Esophagus muscularis mucosa (tissue), 4 donors: ENCODE results near the gene CNIH2. TPM values are rescaled to one million over a fixed set of nuclear protein-coding genes. Genes with fewer than 3 reads are reported as not detected.

ENCODE experiments used
- DNase-seq: peaks from one replicate; pipeline ENCODE4 v3.0.0-alpha.2; 2017; ENCODE audit errors: extremely low spot score
- H3K27ac ChIP-seq, 4 donors: fragments of 200-600 bp; sonication (generic); replicated peaks in 1 of 4; 1 replicate in 3 of 4; 2 replicates in 1 of 4; pipeline ENCODE4 v1.5.1; 2016 to 2019; ENCODE audit warnings: mild to moderate bottlenecking in 1 of 4
- H3K27me3 ChIP-seq, 4 donors: fragments of 200-600 bp; sonication (generic); one replicate each; pipeline versions ENCODE4 v1.5.1 to v1.6.0; 2016 to 2019
- H3K36me3 ChIP-seq, 4 donors: fragments of 200-600 bp; sonication (generic); one replicate each; pipeline ENCODE4 v1.5.1; 2016 to 2019
- H3K4me1 ChIP-seq, 4 donors: fragments of 200-600 bp; sonication (generic); one replicate each; pipeline ENCODE4 v1.5.1; 2016 to 2019
- H3K4me3 ChIP-seq, 4 donors: fragments of 200-600 bp; sonication (generic); 1 replicate in 2 of 4; 2 replicates in 2 of 4; pipeline ENCODE4 v1.5.1; 2016 to 2019; ENCODE audit warnings: mild to moderate bottlenecking in 4 of 4, moderate library complexity in 1 of 4
- H3K9me3 ChIP-seq, 4 donors: fragments of 200-600 bp; sonication (generic); 1 replicate in 3 of 4; 2 replicates in 1 of 4; pipeline ENCODE4 v1.5.1; 2016 to 2019
- CTCF ChIP-seq, 3 experiments: fragments of 200-600 bp in 2 of 3; fragments of 450-650 bp in 1 of 3; sonication (generic) in 2 of 3; IDR thresholded peaks; one replicate each; pipeline ENCODE4 v1.5.1; 2017 to 2019; ENCODE audit warnings: antibody characterized with exemption in 3 of 3, mild to moderate bottlenecking in 2 of 3, moderate library complexity in 1 of 3
- EP300 ChIP-seq: sonication (generic); formaldehyde crosslinking; IDR thresholded peaks from one replicate; pipeline ENCODE4 v1.6.1; 2017; ENCODE audit warnings: antibody characterized with exemption
- POLR2A ChIP-seq: fragments of 450-650 bp; IDR thresholded peaks from one replicate; pipeline ENCODE4 v1.6.1; 2017; ENCODE audit warnings: antibody characterized with exemption, moderate library complexity, mild to moderate bottlenecking, low read depth
- POLR2AphosphoS5 ChIP-seq, 2 donors: sonication (generic); formaldehyde crosslinking; IDR thresholded peaks; one replicate each; pipeline ENCODE4 v1.6.1; 2017; ENCODE audit warnings: antibody characterized with exemption in 2 of 2
- WGBS: methylation state at CpG from one replicate; pipeline ENCODE4 v1.1.5; 2018; 5-methylcytosine and 5-hydroxymethylcytosine counted together
- intact Hi-C: fragments of 100-400 bp; cut with DNase I; formaldehyde crosslinking; loops from one replicate; pipeline ENCODE4 v1.15.1; 2023
- total RNA-seq, 4 donors: library from RNA; depleted of rRNA; stranded (reverse); fragments of >200 nt; gene quantifications; one replicate each; pipeline versions ENCODE4 v1.1.0 to v1.2.1, GENCODE V29; 2016

Gene CNIH2
- total RNA-seq, 4 donors from 2014 or later: 0.40 TPM; not detected in 3

DNA sequence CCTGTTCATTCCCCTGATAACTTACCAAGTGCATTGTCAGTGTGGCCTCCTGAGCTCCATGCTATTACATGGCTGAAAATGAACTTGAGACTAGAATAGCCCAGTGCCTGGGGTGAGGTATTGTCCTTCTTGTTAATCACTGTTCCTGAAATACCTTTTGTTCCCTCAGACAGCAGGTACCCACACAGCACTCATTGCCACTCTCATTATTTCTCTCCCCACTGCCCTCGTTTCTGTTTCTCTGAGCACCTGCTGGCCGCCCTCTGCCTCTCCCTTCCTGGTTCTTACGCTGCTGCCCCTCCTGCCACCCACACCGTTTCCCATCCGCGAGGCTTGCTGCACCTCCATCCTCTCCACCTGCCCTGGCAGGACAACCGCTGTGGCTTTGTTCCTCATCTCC, 46.4 kb upstream of the CNIH2 start:
- intact Hi-C loops: no loop called here
- peaks cover 44 to 89% (median 84%) of the 10 kb centered on the region in 4 donors for H3K36me3 ChIP-seq
- TF ChIP-seq CTCF (IDR thresholded peaks at IDR 0.05): no peak
- TF ChIP-seq EP300: no peak
- no peak for TF ChIP-seq POLR2A
- no peak for TF ChIP-seq POLR2AphosphoS5 (IDR thresholded peaks at IDR 0.05)

GRCh38 chr11:66232769-66233168, 45.2 kb upstream of the CNIH2 start:
- Histone ChIP-seq H3K27me3 (no peaks in the 10 kb centered on the region), H3K27ac (no peak overlapping the region), H3K36me3 (peaks cover 45 to 96% (median 88%) of the 10 kb centered on the region in 4 donors), H3K4me1 (no peaks in the 10 kb centered on the region), H3K9me3 (no peaks in the 10 kb centered on the region), H3K4me3 (no peak overlapping the region)
- WGBS: 79% methylated on average over 6 of the region's 11 CpGs
- no peak for DNase-seq
- no peak for TF ChIP-seq EP300
- no peak for TF ChIP-seq POLR2A
- no peak for TF ChIP-seq POLR2AphosphoS5 (IDR thresholded peaks at IDR 0.05)
- no peak for TF ChIP-seq CTCF (IDR thresholded peaks at IDR 0.05)
- intact Hi-C loops: no loop called here

More for the DNA sequence above, 46.4 kb upstream of the CNIH2 start:
- Histone ChIP-seq H3K27me3 (no peaks in the 10 kb centered on the region), H3K4me1 (no peaks in the 10 kb centered on the region), H3K27ac (no peak overlapping the region), H3K4me3 (no peak overlapping the region), H3K9me3 (no peaks in the 10 kb centered on the region)
- 88% methylated on average over 7 of the region's 7 CpGs for WGBS
- DNase-seq: no peak

- no peak overlapping the region for H3K27ac ChIP-seq
- no peak overlapping the region for H3K4me3 ChIP-seq
- H3K4me1 ChIP-seq: no peaks in the 10 kb centered on the region
- 95% methylated on average over 5 of the region's 5 CpGs for WGBS
- TF ChIP-seq POLR2A (no peak), POLR2AphosphoS5 (IDR thresholded peaks at IDR 0.05) (no peak), CTCF (IDR thresholded peaks at IDR 0.05) (no peak), EP300 (no peak)
- no peak for DNase-seq
- peaks cover 45 to 96% (median 88%) of the 10 kb centered on the region in 4 donors for H3K36me3 ChIP-seq
- H3K27me3 ChIP-seq: no peaks in the 10 kb centered on the region
- intact Hi-C loops: no loop called here
- no peaks in the 10 kb centered on the region for H3K9me3 ChIP-seq
These were observed 44.7 kb upstream of the CNIH2 start for GRCh38 chr11:66233301-66233700.

GRCh38 chr11:66235141-66235540, 42.8 kb upstream of the CNIH2 start:
- H3K27ac ChIP-seq: no peak overlapping the region
- no peak for DNase-seq
- no peaks in the 10 kb centered on the region for H3K4me1 ChIP-seq
- WGBS: 88% methylated on average over 10 of the region's 11 CpGs
- no peaks in the 10 kb centered on the region for H3K9me3 ChIP-seq
- intact Hi-C loops: no loop called here
- no peak for TF ChIP-seq POLR2AphosphoS5 (IDR thresholded peaks at IDR 0.05)
- no peak for TF ChIP-seq EP300
- TF ChIP-seq POLR2A: no peak
- TF ChIP-seq CTCF (IDR thresholded peaks at IDR 0.05): no peak
- no peak overlapping the region for H3K4me3 ChIP-seq
- no peaks in the 10 kb centered on the region for H3K27me3 ChIP-seq
- peaks cover 54 to 100% (median 96%) of the 10 kb centered on the region in 4 donors for H3K36me3 ChIP-seq

GRCh38 chr11:66237867-66238266, 40.1 kb upstream of the CNIH2 start:
- Histone ChIP-seq H3K36me3 (peaks cover 39 to 100% (median 95%) of the 10 kb centered on the region in 4 donors), H3K9me3 (no peaks in the 10 kb centered on the region), H3K4me3 (no peak overlapping the region), H3K27ac (no peak overlapping the region), H3K4me1 (no peaks in the 10 kb centered on the region), H3K27me3 (no peaks in the 10 kb centered on the region)
- intact Hi-C loops: no loop called here
- DNase-seq: no peak
- no peak for TF ChIP-seq POLR2A
- no peak for TF ChIP-seq CTCF (IDR thresholded peaks at IDR 0.05)
- 89% methylated on average over 6 of the region's 6 CpGs for WGBS
